A549 (cell line): Measurements from ENCODE around the gene KLF2. TPM values are rescaled to one million over a fixed set of nuclear protein-coding genes. Genes with fewer than 3 reads are reported as not detected.

Experiments
- ATAC-seq, 2 experiments: fragments of 200-7000 bp in 1 of 2; fragments of >200 bp in 1 of 2; cut with Nextera tagmentation in 1 of 2; cut with Tn5 transposase in 1 of 2; 3 replicates each; pipeline versions ENCODE4 v1.8.0 to v1.9.1; 2018 to 2020; ENCODE audit warnings: mild to moderate bottlenecking in 1 of 2, moderate library complexity in 1 of 2
- CTCF ChIA-PET: fragments of 300-600 bp; sonication (Branson Sonifier 250); formaldehyde crosslinking; extraction: SDS; loops from one replicate; lab custom pipeline; 2021; ENCODE audit warnings: antibody characterized with exemption, inconsistent platforms; lab: Yijun Ruan, JAX
- POLR2A ChIA-PET: fragments of 350-600 bp; formaldehyde crosslinking; extraction: SDS; loops from one replicate; lab custom pipeline; 2021; ENCODE audit warnings: antibody characterized with exemption, inconsistent platforms; lab: Yijun Ruan, JAX
- DNase-seq, 2 experiments: peaks; one replicate each; pipeline versions ENCODE4 v3.0.0 to v3.0.0-alpha.2; 2011 to 2016; ENCODE audit warnings: low read depth in 1 of 2, low spot score in 1 of 2
- FAIRE-seq: peaks from 2 replicates; lab custom pipeline; 2011; peaks lifted over from hg19 to GRCh38; lab: Jason Lieb, UNC
- H3K27ac ChIP-seq, 2 experiments: fragments of >200 bp; sonication (Bioruptor Twin); formaldehyde crosslinking; 3 replicates each; pipeline ENCODE4 v1.5.1; 2016 to 2017
- H3K4me1 ChIP-seq: fragments of >200 bp; sonication (Bioruptor Twin); formaldehyde crosslinking; 3 replicates; pipeline ENCODE4 v1.6.1; 2016
- H3K4me2 ChIP-seq: fragments of >200 bp; sonication (Bioruptor Twin); formaldehyde crosslinking; 3 replicates; pipeline ENCODE4 v1.6.1; 2016
- H3K4me3 ChIP-seq: fragments of >200 bp; sonication (Bioruptor Twin); formaldehyde crosslinking; 3 replicates; pipeline ENCODE4 v1.5.1; 2016
- H3K9me3 ChIP-seq: fragments of >200 bp; sonication (Bioruptor Twin); formaldehyde crosslinking; 3 replicates; pipeline ENCODE4 v1.6.1; 2016
- BHLHE40 ChIP-seq: IDR thresholded peaks from 2 replicates; pipeline ENCODE4 v1.6.1; 2012; ENCODE audit warnings: low read depth, low read length, inconsistent platforms
- CBX8 ChIP-seq: fragments of 200-600 bp; sonication (generic); IDR thresholded peaks from 2 replicates; pipeline ENCODE4 v1.6.1; 2016
- CHD4 ChIP-seq: fragments of 200-600 bp; sonication (generic); IDR thresholded peaks from 2 replicates; pipeline ENCODE4 v1.6.1; 2016; ENCODE audit warnings: antibody characterized with exemption, mild to moderate bottlenecking, borderline replicate concordance
- E2F6 ChIP-seq: IDR thresholded peaks from 2 replicates; pipeline ENCODE4 v1.6.1; 2012; ENCODE audit warnings: low read depth, borderline replicate concordance
- EHF ChIP-seq: fragments of 250-450 bp; sonication (Bioruptor Pico); IDR thresholded peaks from 2 replicates; pipeline ENCODE4 v1.5.0; 2020; ENCODE audit warnings: mild to moderate bottlenecking
- EP300 ChIP-seq, 2 experiments: fragments of >200 bp; sonication (Bioruptor Twin); formaldehyde crosslinking; IDR thresholded peaks; 2 replicates in 1 of 2; 3 replicates in 1 of 2; pipeline ENCODE4 v1.6.1; 2016 to 2017
- FOSL2 ChIP-seq, 2 experiments: fragments of 450-650 bp in 1 of 2; fragments of >200 bp in 1 of 2; sonication (Bioruptor Twin) in 1 of 2; formaldehyde crosslinking; IDR thresholded peaks; 2 replicates each; pipeline versions ENCODE4 v1.5.0 to v1.6.1; 2016 to 2020; ENCODE audit warnings: mild to moderate bottlenecking in 1 of 2, moderate library complexity in 1 of 2
- HES2 ChIP-seq: fragments of >200 bp; sonication (Bioruptor Twin); formaldehyde crosslinking; IDR thresholded peaks from 2 replicates; pipeline ENCODE4 v1.6.1; 2016
- HEYL ChIP-seq: fragments of 250-450 bp; sonication (Bioruptor Pico); IDR thresholded peaks from 2 replicates; pipeline ENCODE4 v1.8.0; 2021; ENCODE audit warnings: mild to moderate bottlenecking, moderate library complexity
- HMGXB4 ChIP-seq: fragments of 250-450 bp; sonication (Bioruptor Pico); IDR thresholded peaks from 2 replicates; pipeline ENCODE4 v1.5.0; 2021; ENCODE audit warnings: mild to moderate bottlenecking, moderate library complexity, borderline replicate concordance
- HOXA7 ChIP-seq: fragments of 250-450 bp; sonication (Bioruptor Pico); IDR thresholded peaks from 2 replicates; pipeline ENCODE4 v1.5.0; 2020; ENCODE audit warnings: mild to moderate bottlenecking, moderate library complexity
- HOXB5 ChIP-seq: fragments of 250-450 bp; sonication (Bioruptor Pico); IDR thresholded peaks from 2 replicates; pipeline ENCODE4 v1.5.0; 2020; ENCODE audit warnings: mild to moderate bottlenecking, moderate library complexity
- JUNB ChIP-seq: fragments of >200 bp; sonication (Bioruptor Twin); formaldehyde crosslinking; IDR thresholded peaks from 2 replicates; pipeline ENCODE4 v1.6.1; 2016
- KDM5A ChIP-seq: fragments of 200-600 bp; sonication (generic); IDR thresholded peaks from 2 replicates; pipeline ENCODE4 v1.6.1; 2016; ENCODE audit warnings: antibody characterized with exemption, mild to moderate bottlenecking
- MAX ChIP-seq: IDR thresholded peaks from 2 replicates; pipeline ENCODE4 v1.6.1; 2012
- NR3C1 ChIP-seq: fragments of >200 bp; sonication (Bioruptor Twin); formaldehyde crosslinking; IDR thresholded peaks from 3 replicates; pipeline ENCODE4 v1.6.1; 2017
- PHF8 ChIP-seq: fragments of 200-600 bp; sonication (generic); IDR thresholded peaks from 2 replicates; pipeline ENCODE4 v1.6.1; 2016; ENCODE audit warnings: low read depth, mild to moderate bottlenecking, antibody characterized with exemption, moderate library complexity, borderline replicate concordance
- POLR2AphosphoS2 ChIP-seq: conservative IDR thresholded peaks from 2 replicates; pipeline ENCODE4 v1.6.1; 2012; ENCODE audit warnings: low read length, improper control_type of control experiment, inconsistent platforms
- RARB ChIP-seq: fragments of 250-450 bp; sonication (Bioruptor Pico); IDR thresholded peaks from 2 replicates; pipeline ENCODE4 v1.8.0; 2021; ENCODE audit warnings: mild to moderate bottlenecking, moderate library complexity
- RCOR1 ChIP-seq: fragments of 150-350 bp; IDR thresholded peaks from 2 replicates; pipeline ENCODE4 v1.6.1; 2014; ENCODE audit warnings: antibody characterized with exemption, low read length, low read depth
- SMC3 ChIP-seq: fragments of >200 bp; sonication (Bioruptor Twin); formaldehyde crosslinking; IDR thresholded peaks from 3 replicates; pipeline ENCODE4 v1.6.1; 2018; ENCODE audit warnings: inconsistent platforms
- SREBF2 ChIP-seq: fragments of 450-650 bp; IDR thresholded peaks from 2 replicates; pipeline ENCODE4 v1.6.1; 2014; ENCODE audit warnings: mild to moderate bottlenecking, moderate library complexity
- USF2 ChIP-seq: fragments of 450-650 bp; IDR thresholded peaks from 2 replicates; pipeline ENCODE4 v1.6.1; 2014; ENCODE audit warnings: antibody characterized with exemption
- ZC3H11A ChIP-seq: fragments of 450-650 bp; IDR thresholded peaks from 2 replicates; pipeline ENCODE4 v1.6.1; 2014; ENCODE audit warnings: antibody characterized with exemption, mild to moderate bottlenecking
- ZNF302 ChIP-seq: fragments of 250-450 bp; sonication (Bioruptor Pico); IDR thresholded peaks from 2 replicates; pipeline ENCODE4 v1.9.0; 2021; ENCODE audit warnings: inconsistent platforms, mild to moderate bottlenecking, moderate library complexity
- WGBS: methylation state at CpG from one replicate; pipeline ENCODE4 v1.1.6; 2017; ENCODE audit errors: missing lambda C conversion rate; 5-methylcytosine and 5-hydroxymethylcytosine counted together
- polyA plus RNA-seq, 4 experiments: library from polyadenylated mRNA; depleted of rRNA in 3 of 4; stranded (reverse); fragments of >200 nt; fragmentation: RNase III in 1 of 4; extraction: RNeasy Plus Mini Kit Qiagen cat#74134 plus additional on column Dnase treatment in 1 of 4; gene quantifications; 2 replicates in 3 of 4; 3 replicates in 1 of 4; pipeline ENCODE4 v1.2.3, GENCODE V29; 2011 to 2017

KLF2 gene
- polyA plus RNA-seq, 2 of the 4 experiments (the other 2 are of a cell fraction), result 3.4 to 6.9 TPM

- TF ChIP-seq HOXA7, result no peak
- no peak for TF ChIP-seq CHD4
- TF ChIP-seq HES2, result no peak
- peak; percentile 31 to 66; a peak in 3 of 5 replicates for TF ChIP-seq EP300 (IDR thresholded peaks at IDR 0.05)
- TF ChIP-seq NR3C1, result no peak
- no peak for TF ChIP-seq RCOR1
- 0 out of 2 replicates have a peak, but pooled peaks have one; percentile 14 for TF ChIP-seq FOSL2 (IDR thresholded peaks at IDR 0.05)
- TF ChIP-seq FOSL2 (CRISPR knock-in tag; IDR thresholded peaks at IDR 0.05), result peak; percentile 55; the same call in 1 of the 2 replicates
- peak; percentile 40; the same call in 1 of the 2 replicates for TF ChIP-seq JUNB
- TF ChIP-seq BHLHE40, result no peak
- no peak for TF ChIP-seq EHF
- TF ChIP-seq MAX, result peak; percentile 34; the same call in 1 of the 2 replicates
- peak; percentile 79 for TF ChIP-seq E2F6
- no peak for TF ChIP-seq SREBF2
Observed at GRCh38 chr19:16293118-16294091, 31.2 kb upstream of the KLF2 start (continued).

GRCh38 chr19:16295057-16295456, 29.6 kb upstream of the KLF2 start:
- CTCF ChIA-PET, result no interaction called here
- DNase-seq, result no peak
- peaks cover 28% of the 10 kb centered on the region for H3K4me1 ChIP-seq

More at GRCh38 chr19:16295057-16295456, 29.6 kb upstream of the KLF2 start:
- FAIRE-seq (no peak), ATAC-seq (no peak)
- H3K9me3 ChIP-seq, result no peaks in the 10 kb centered on the region
- peak overlapping the region; percentile 43 to 71; a peak in 2 of 6 replicates for H3K27ac ChIP-seq
- no peak for TF ChIP-seq KDM5A
- TF ChIP-seq ZNF302 (CRISPR knock-in tag), result no peak
- no peak for TF ChIP-seq HOXB5 (CRISPR knock-in tag)
- no peak for TF ChIP-seq FOSL2 (IDR thresholded peaks at IDR 0.05)
- TF ChIP-seq FOSL2 (CRISPR knock-in tag; IDR thresholded peaks at IDR 0.05), result no peak
- TF ChIP-seq SMC3, result no peak
- no peak for TF ChIP-seq USF2
- TF ChIP-seq ZC3H11A, result no peak
- TF ChIP-seq POLR2AphosphoS2, result no peak
- TF ChIP-seq CBX8, result no peak
- TF ChIP-seq HEYL, result no peak
- TF ChIP-seq CHD4, result no peak
- no peak for TF ChIP-seq PHF8
- TF ChIP-seq RARB (CRISPR knock-in tag), result no peak
- TF ChIP-seq HMGXB4 (CRISPR knock-in tag), result no peak
- H3K4me2 ChIP-seq, result no peak overlapping the region
- 88% methylated on average over 12 of the region's 12 CpGs for WGBS
- POLR2A ChIA-PET, result no interaction called here
- no peak overlapping the region for H3K4me3 ChIP-seq
